ENCODE measurements around the gene PCDH9.

PCDH9 gene

GRCh38 chr13:66574606-66575005, 655.5 kb downstream of the PCDH9 start:
- Histone ChIP-seq H3K4me3 (ENCODE audit: low read length, poor library complexity, severe bottlenecking) (no peak overlapping the region), H3K9ac (ENCODE audit: low read depth, low read length, poor library complexity, severe bottlenecking) (no peak overlapping the region), H2AFZ (ENCODE audit: low read length) (no peak overlapping the region), H3K9me2 (replicated peaks; ENCODE audit: low read depth, low read length) (no peaks in the 10 kb centered on the region), H3K4me2 (ENCODE audit: low read depth, low read length, poor library complexity, severe bottlenecking) (no peak overlapping the region), H3K27me3 (ENCODE audit: insufficient read depth, low read length, poor library complexity, severe bottlenecking) (no peaks in the 10 kb centered on the region), H3K4me1 (ENCODE audit: insufficient read depth, low read length, poor library complexity, severe bottlenecking) (no peaks in the 10 kb centered on the region), H3F3A (ENCODE audit: low read depth) (no peaks in the 10 kb centered on the region), H4K20me1 (ENCODE audit: insufficient read depth, low read length, poor library complexity, severe bottlenecking) (no peaks in the 10 kb centered on the region), H3K79me2 (ENCODE audit: insufficient read depth, low read length) (no peaks in the 10 kb centered on the region), H3K36me3 (ENCODE audit: insufficient read depth, low read length) (no peaks in the 10 kb centered on the region), H3K9me3 (ENCODE audit: insufficient read depth, low read depth, low read length) (no peaks in the 10 kb centered on the region)
- TF ChIP-seq CTCF (conservative IDR thresholded peaks at IDR 0.05; ENCODE audit: low read length) (no peak), EZH2phosphoT487 (IDR thresholded peaks at IDR 0.05; ENCODE audit: borderline replicate concordance) (no peak)

- TF ChIP-seq CTCF (conservative IDR thresholded peaks at IDR 0.05; ENCODE audit: low read length) (no peak), EZH2phosphoT487 (IDR thresholded peaks at IDR 0.05; ENCODE audit: borderline replicate concordance) (no peak)
- no peaks in the 10 kb centered on the region for H4K20me1 ChIP-seq (ENCODE audit: insufficient read depth, low read length, poor library complexity, severe bottlenecking)
- H3K4me3 ChIP-seq (ENCODE audit: low read length, poor library complexity, severe bottlenecking) = no peak overlapping the region
- no peak overlapping the region for H3K9ac ChIP-seq (ENCODE audit: low read depth, low read length, poor library complexity, severe bottlenecking)
- no peaks in the 10 kb centered on the region for H3K9me3 ChIP-seq (ENCODE audit: insufficient read depth, low read depth, low read length)
- H2AFZ ChIP-seq (ENCODE audit: low read length) = no peak overlapping the region
- H3K9me2 ChIP-seq (replicated peaks; ENCODE audit: low read depth, low read length) = no peaks in the 10 kb centered on the region
- no peaks in the 10 kb centered on the region for H3K79me2 ChIP-seq (ENCODE audit: insufficient read depth, low read length)
- no peaks in the 10 kb centered on the region for H3F3A ChIP-seq (ENCODE audit: low read depth)
- H3K4me2 ChIP-seq (ENCODE audit: low read depth, low read length, poor library complexity, severe bottlenecking) = no peak overlapping the region
- no peaks in the 10 kb centered on the region for H3K27me3 ChIP-seq (ENCODE audit: insufficient read depth, low read length, poor library complexity, severe bottlenecking)
- no peaks in the 10 kb centered on the region for H3K36me3 ChIP-seq (ENCODE audit: insufficient read depth, low read length)
- no peaks in the 10 kb centered on the region for H3K4me1 ChIP-seq (ENCODE audit: insufficient read depth, low read length, poor library complexity, severe bottlenecking)
These were observed 662.1 kb downstream of the PCDH9 start for GRCh38 chr13:66567899-66568612.

- H3K79me2 ChIP-seq (ENCODE audit: insufficient read depth, low read length) = no peaks in the 10 kb centered on the region
- H2AFZ ChIP-seq (ENCODE audit: low read length) = no peak overlapping the region
- H4K20me1 ChIP-seq (ENCODE audit: insufficient read depth, low read length, poor library complexity, severe bottlenecking) = no peaks in the 10 kb centered on the region
- H3K4me3 ChIP-seq (ENCODE audit: low read length, poor library complexity, severe bottlenecking) = no peak overlapping the region
- no peaks in the 10 kb centered on the region for H3K9me3 ChIP-seq (ENCODE audit: insufficient read depth, low read depth, low read length)
- no peaks in the 10 kb centered on the region for H3K4me1 ChIP-seq (ENCODE audit: insufficient read depth, low read length, poor library complexity, severe bottlenecking)
- H3K9ac ChIP-seq (ENCODE audit: low read depth, low read length, poor library complexity, severe bottlenecking) = no peak overlapping the region
- no peaks in the 10 kb centered on the region for H3K9me2 ChIP-seq (replicated peaks; ENCODE audit: low read depth, low read length)
- TF ChIP-seq EZH2phosphoT487 (IDR thresholded peaks at IDR 0.05; ENCODE audit: borderline replicate concordance) = no peak
- no peaks in the 10 kb centered on the region for H3K27me3 ChIP-seq (ENCODE audit: insufficient read depth, low read length, poor library complexity, severe bottlenecking)
- no peaks in the 10 kb centered on the region for H3K36me3 ChIP-seq (ENCODE audit: insufficient read depth, low read length)
- H3K4me2 ChIP-seq (ENCODE audit: low read depth, low read length, poor library complexity, severe bottlenecking) = no peak overlapping the region
- H3F3A ChIP-seq (ENCODE audit: low read depth) = no peaks in the 10 kb centered on the region
These were observed 664.9 kb downstream of the PCDH9 start for GRCh38 chr13:66565279-66565678.

- H3F3A ChIP-seq (ENCODE audit: low read depth) = no peaks in the 10 kb centered on the region
- H4K20me1 ChIP-seq (ENCODE audit: insufficient read depth, low read length, poor library complexity, severe bottlenecking) = no peaks in the 10 kb centered on the region
- no peaks in the 10 kb centered on the region for H3K9me2 ChIP-seq (replicated peaks; ENCODE audit: low read depth, low read length)
- no peaks in the 10 kb centered on the region for H3K27me3 ChIP-seq (ENCODE audit: insufficient read depth, low read length, poor library complexity, severe bottlenecking)
- TF ChIP-seq EZH2phosphoT487 (IDR thresholded peaks at IDR 0.05; ENCODE audit: borderline replicate concordance) = no peak
- no peak for TF ChIP-seq CTCF (conservative IDR thresholded peaks at IDR 0.05; ENCODE audit: low read length)
- no peak overlapping the region for H3K4me2 ChIP-seq (ENCODE audit: low read depth, low read length, poor library complexity, severe bottlenecking)
- H3K9me3 ChIP-seq (ENCODE audit: insufficient read depth, low read depth, low read length) = no peaks in the 10 kb centered on the region
- H2AFZ ChIP-seq (ENCODE audit: low read length) = no peak overlapping the region
- H3K79me2 ChIP-seq (ENCODE audit: insufficient read depth, low read length) = no peaks in the 10 kb centered on the region
- H3K4me3 ChIP-seq (ENCODE audit: low read length, poor library complexity, severe bottlenecking) = no peak overlapping the region
- H3K9ac ChIP-seq (ENCODE audit: low read depth, low read length, poor library complexity, severe bottlenecking) = no peak overlapping the region
- no peaks in the 10 kb centered on the region for H3K36me3 ChIP-seq (ENCODE audit: insufficient read depth, low read length)
- no peaks in the 10 kb centered on the region for H3K4me1 ChIP-seq (ENCODE audit: insufficient read depth, low read length, poor library complexity, severe bottlenecking)
These were observed 667.1 kb downstream of the PCDH9 start for GRCh38 chr13:66563076-66563475.

Data from Loucy (cell line).